Spleen (tissue), 7 donors: ENCODE results near the gene SLC39A13.

Experiments
- POLR2AphosphoS5 ChIP-seq, 3 donors: sonication (generic); formaldehyde crosslinking; IDR thresholded peaks; one replicate each; pipeline ENCODE4 v1.5.1; 2017; ENCODE audit warnings: antibody characterized with exemption in 3 of 3
- TF ChIP-seq, protein P1 (sequence below), 11 experiments: fragments of 200-600 bp in 7 of 11; fragments of 450-650 bp in 4 of 11; sonication (generic) in 4 of 11; IDR thresholded peaks in 8 of 11; conservative IDR thresholded peaks in 3 of 11; 1 replicate in 7 of 11; 2 replicates in 4 of 11; pipeline versions ENCODE4 v1.4.0 to v1.8.0; 2016 to 2021; ENCODE audit warnings: antibody characterized with exemption in 11 of 11, inconsistent platforms in 4 of 11, mild to moderate bottlenecking in 1 of 11
- donor health status: DM: no; HTN: no; CAD: no; lungs with moderate emphysema.
- donor health status: DM: no; HTN: no; CAD: no.
- donor health status: DM: no; HTN: no; CAD: no.

GRCh38 chr11:47407746-47408590 is at the start of gene SLC39A13:
- TF ChIP-seq, protein P1, sequence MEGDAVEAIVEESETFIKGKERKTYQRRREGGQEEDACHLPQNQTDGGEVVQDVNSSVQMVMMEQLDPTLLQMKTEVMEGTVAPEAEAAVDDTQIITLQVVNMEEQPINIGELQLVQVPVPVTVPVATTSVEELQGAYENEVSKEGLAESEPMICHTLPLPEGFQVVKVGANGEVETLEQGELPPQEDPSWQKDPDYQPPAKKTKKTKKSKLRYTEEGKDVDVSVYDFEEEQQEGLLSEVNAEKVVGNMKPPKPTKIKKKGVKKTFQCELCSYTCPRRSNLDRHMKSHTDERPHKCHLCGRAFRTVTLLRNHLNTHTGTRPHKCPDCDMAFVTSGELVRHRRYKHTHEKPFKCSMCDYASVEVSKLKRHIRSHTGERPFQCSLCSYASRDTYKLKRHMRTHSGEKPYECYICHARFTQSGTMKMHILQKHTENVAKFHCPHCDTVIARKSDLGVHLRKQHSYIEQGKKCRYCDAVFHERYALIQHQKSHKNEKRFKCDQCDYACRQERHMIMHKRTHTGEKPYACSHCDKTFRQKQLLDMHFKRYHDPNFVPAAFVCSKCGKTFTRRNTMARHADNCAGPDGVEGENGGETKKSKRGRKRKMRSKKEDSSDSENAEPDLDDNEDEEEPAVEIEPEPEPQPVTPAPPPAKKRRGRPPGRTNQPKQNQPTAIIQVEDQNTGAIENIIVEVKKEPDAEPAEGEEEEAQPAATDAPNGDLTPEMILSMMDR (IDR thresholded peaks at IDR 0.05 in 8 of 11, conservative IDR thresholded peaks at IDR 0.05 in 3 of 11) = peak; percentile 88 to 99 (median 95)
- peak; percentile 95 for TF ChIP-seq POLR2AphosphoS5 (IDR thresholded peaks at IDR 0.05)
